ENCODE data around the gene CDH12.
"Not testable (repeated sequence)": the region's sequence is repeated elsewhere in the genome, so short reads cannot be mapped to it uniquely, and the experiment has no call there.

DNA sequence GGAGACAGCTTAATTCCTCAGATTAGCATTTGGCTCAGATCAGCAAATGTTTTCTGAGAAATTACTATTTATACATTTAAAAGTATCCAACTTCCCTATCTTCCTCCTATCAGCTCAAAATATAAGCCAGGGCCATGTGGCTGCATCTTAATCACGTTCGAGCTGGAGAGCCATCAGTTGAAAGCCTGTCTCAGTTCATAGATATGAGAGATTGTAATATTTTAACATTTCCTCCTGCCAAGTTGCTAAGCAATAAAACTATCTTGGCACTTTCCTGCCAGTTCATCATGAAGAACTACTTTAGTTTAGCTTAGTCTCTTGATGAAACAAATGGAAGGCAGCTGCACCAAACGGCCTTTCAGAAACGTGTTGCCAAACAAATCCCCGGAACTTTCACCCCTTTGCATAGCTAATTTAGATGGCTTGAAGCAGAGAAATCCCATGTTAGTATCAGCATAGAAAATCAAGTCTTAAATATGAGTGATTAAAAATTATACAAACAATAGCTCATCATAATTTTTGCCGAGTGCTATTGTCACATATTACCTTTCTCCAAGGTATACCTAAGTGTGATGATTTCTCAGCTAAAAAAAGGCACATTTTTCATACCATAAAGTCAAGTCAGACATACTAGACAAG is 713.4 kb downstream of the CDH12 start:
- not testable (repeated sequence) for TF ChIP-seq EP300, CTCF, POLR2A (IDR thresholded peaks at IDR 0.05)
